Measurements from ENCODE around the gene SELENOP. TPM values are rescaled to one million over a fixed set of nuclear protein-coding genes. Genes with fewer than 3 reads are reported as not detected.

The SELENOP gene
- total and polyA plus RNA-seq, 8 donors: 426 to 826 (median 675) TPM

Other genes starting within 250 kb of the SELENOP start
- 1 to 10 TPM in 1 of 2 donors, under 1 TPM in 1; 0.96 to 1.2 TPM for gene CCDC152, start 55.1 kb downstream of the SELENOP start, total RNA-seq
- 10 to 100 TPM; 14.2 to 37.8 (median 23.8) TPM for gene CCDC152, start 55.1 kb downstream of the SELENOP start, polyA plus RNA-seq (ENCODE audit: insufficient read length in 6 of 6)
- 1 to 10 TPM; 2.3 to 2.9 TPM for gene ANXA2R, start 228.4 kb upstream of the SELENOP start, total RNA-seq
- gene ANXA2R, start 228.4 kb upstream of the SELENOP start, polyA plus RNA-seq (ENCODE audit: insufficient read length in 6 of 6): 1 to 10 TPM; 1.5 to 2.3 (median 1.8) TPM